GM18873 (cell line): Measurements from ENCODE around the gene MACROH2A2.
"Not testable (repeated sequence)": the region's sequence is repeated elsewhere in the genome, so short reads cannot be mapped to it uniquely, and the experiment has no call there.

Experiments
- ATAC-seq: cut with Tn5 transposase; IDR thresholded peaks from one replicate; pipeline ENCODE4 v1.9.1; 2021; ENCODE audit warnings: mild to moderate bottlenecking, moderate library complexity, moderate number of reproducible peaks; ENCODE audit not compliant: unreplicated experiment, low FRiP score

MACROH2A2 gene

GRCh38 chr10:70066190-70066589 lies 13.5 kb downstream of the MACROH2A2 start:
- no peak for ATAC-seq

GRCh38 chr10:70067586-70067985 lies 14.9 kb downstream of the MACROH2A2 start:
- ATAC-seq: no peak

GRCh38 chr10:70068925-70069324 lies 16.3 kb downstream of the MACROH2A2 start:
- no peak for ATAC-seq

- ATAC-seq: no peak
Observed at GRCh38 chr10:70069346-70069745, 16.7 kb downstream of the MACROH2A2 start.

- ATAC-seq: no peak
Observed at GRCh38 chr10:70070834-70071233, 18.2 kb downstream of the MACROH2A2 start.

- ATAC-seq: no peak
Observed at GRCh38 chr10:70074165-70074564, 21.5 kb downstream of the MACROH2A2 start.

- no peak for ATAC-seq
Observed at GRCh38 chr10:70074971-70075370, 22.3 kb downstream of the MACROH2A2 start.

GRCh38 chr10:70078329-70078728 lies 25.7 kb downstream of the MACROH2A2 start:
- no peak for ATAC-seq

GRCh38 chr10:70078937-70079336 lies 26.3 kb downstream of the MACROH2A2 start:
- no peak for ATAC-seq

GRCh38 chr10:70080789-70081188 lies 28.1 kb downstream of the MACROH2A2 start:
- not testable (repeated sequence) for ATAC-seq

- no peak for ATAC-seq
Observed at GRCh38 chr10:70084189-70084588, 31.5 kb downstream of the MACROH2A2 start.

GRCh38 chr10:70085975-70086613 lies 33.4 kb downstream of the MACROH2A2 start:
- no peak for ATAC-seq

GRCh38 chr10:70087616-70088307 lies 35.1 kb downstream of the MACROH2A2 start:
- no peak for ATAC-seq

- ATAC-seq: no peak
Observed at GRCh38 chr10:70088308-70088698, 35.7 kb downstream of the MACROH2A2 start.

GRCh38 chr10:70090013-70090412 lies 37.4 kb downstream of the MACROH2A2 start:
- no peak for ATAC-seq

GRCh38 chr10:70090951-70091350 lies 38.3 kb downstream of the MACROH2A2 start:
- no peak for ATAC-seq

- ATAC-seq: no peak
Observed at GRCh38 chr10:70092389-70092718, 39.7 kb downstream of the MACROH2A2 start.

- no peak for ATAC-seq
Observed at GRCh38 chr10:70093335-70093944, 40.8 kb downstream of the MACROH2A2 start.

- no peak for ATAC-seq
Observed at GRCh38 chr10:70094250-70094649, 41.6 kb downstream of the MACROH2A2 start.

- ATAC-seq: no peak
Observed at GRCh38 chr10:70096016-70096704, 43.5 kb downstream of the MACROH2A2 start.

- no peak for ATAC-seq
Observed at GRCh38 chr10:70096705-70097420, 44.2 kb downstream of the MACROH2A2 start.
